NCI-H524 (cell line): ENCODE measurements around the gene GABARAP.

ENCODE experiments used
- DNase-seq, 2 experiments: peaks; one replicate each; lab custom pipeline; 2025; lab: John Stamatoyannopoulos, UW

The GABARAP gene

GRCh38 chr17:7239091-7240027, 2.9 kb downstream of the GABARAP start, which contains the start of gene PHF23:
Gene PHF23 (minus strand): TSS chr17:7239457. CDS start chr17:7239279, 178 bp downstream.
- DNase-seq: peak; percentile 90 to 92

GRCh38 chr17:7238420-7239090, 3.7 kb downstream of the GABARAP start:
- no peak for DNase-seq

GRCh38 chr17:7237761-7238419, 4.4 kb downstream of the GABARAP start:
- DNase-seq: peak; percentile 28 to 47

GRCh38 chr17:7237266-7237760, 4.9 kb downstream of the GABARAP start:
- no peak for DNase-seq

GRCh38 chr17:7236808-7237207, 5.4 kb downstream of the GABARAP start:
- no peak for DNase-seq

- DNase-seq: no peak
Observed at GRCh38 chr17:7235693-7236665, 6.3 kb downstream of the GABARAP start.

- peak; percentile 53 to 64 for DNase-seq
Observed at GRCh38 chr17:7234083-7234951, 7.9 kb downstream of the GABARAP start, which contains the start of gene DVL2. Gene DVL2 (minus strand): TSS chr17:7234517. CDS start chr17:7234262, 255 bp downstream.

GRCh38 chr17:7233701-7234082, 8.6 kb downstream of the GABARAP start:
- no peak for DNase-seq

GRCh38 chr17:7232114-7232513, 10.1 kb downstream of the GABARAP start:
- no peak for DNase-seq

- DNase-seq: no peak
Observed at GRCh38 chr17:7229504-7229903, 12.7 kb downstream of the GABARAP start.

GRCh38 chr17:7228920-7229319, 13.3 kb downstream of the GABARAP start:
- DNase-seq: no peak

GRCh38 chr17:7226721-7227710, 15.2 kb downstream of the GABARAP start:
- no peak for DNase-seq

GRCh38 chr17:7225711-7226331, 16.4 kb downstream of the GABARAP start:
- no peak for DNase-seq

- DNase-seq: no peak
Observed at GRCh38 chr17:7224661-7225111, 17.6 kb downstream of the GABARAP start.

- no peak for DNase-seq
Observed at GRCh38 chr17:7224110-7224509, 18.1 kb downstream of the GABARAP start.

GRCh38 chr17:7223375-7223774, 18.9 kb downstream of the GABARAP start:
- DNase-seq: no peak

GRCh38 chr17:7222972-7223292, 19.3 kb downstream of the GABARAP start:
- DNase-seq: no peak
